Measurements from ENCODE around the gene FAM3B. TPM values are rescaled to one million over a fixed set of nuclear protein-coding genes. Genes with fewer than 3 reads are reported as not detected.

The FAM3B gene
- total and polyA plus RNA-seq, 2 experiments from 2014 or later = 2.5 to 3.6 TPM

- peak overlapping the region; percentile 28; the same call in 1 of the 2 replicates for H2AFZ ChIP-seq
- H3K27ac ChIP-seq (ENCODE audit: low read depth) = no peak overlapping the region
- Mint-ChIP-seq H3K36me3 (ENCODE audit: low read depth) (peaks cover 19% of the 10 kb centered on the region; the same call in 2 of the 3 replicates), H3K4me1 (peaks cover 7% of the 10 kb centered on the region; the same call in 2 of the 3 replicates), H3K9me3 (peaks cover 36% of the 10 kb centered on the region), H3K27me3 (ENCODE audit: insufficient read depth, low read depth, poor library complexity) (no peaks in the 10 kb centered on the region), H3K4me3 (no peak overlapping the region), H3K27ac (no peak overlapping the region)
- DNase-seq (ENCODE audit: low spot score) (no peak), ATAC-seq (no peak)
- H3K4me2 ChIP-seq = no peak overlapping the region
- peaks cover 2% of the 10 kb centered on the region for H3K9me2 ChIP-seq (ENCODE audit: insufficient read depth)
- H3F3A ChIP-seq (replicated peaks; ENCODE audit: low read depth) = no peaks in the 10 kb centered on the region
- no peak for TF ChIP-seq ZNF462 (CRISPR knock-in tag; IDR thresholded peaks at IDR 0.05)
- no peak for TF ChIP-seq STAT1 (IDR thresholded peaks at IDR 0.05; ENCODE audit: unreplicated experiment)
- no peak for TF ChIP-seq POLR2AphosphoS5 (IDR thresholded peaks at IDR 0.05; ENCODE audit: low read depth)
- TF ChIP-seq ETS1 (IDR thresholded peaks at IDR 0.05) = no peak
- TF ChIP-seq REST (IDR thresholded peaks at IDR 0.05; ENCODE audit: unreplicated experiment) = no peak
- no peak for TF ChIP-seq NANOG (IDR thresholded peaks at IDR 0.05; ENCODE audit: borderline replicate concordance)
- TF ChIP-seq EZH2 (IDR thresholded peaks at IDR 0.05; ENCODE audit: low read depth, unreplicated experiment) = no peak
- no peak for TF ChIP-seq ZNF114 (CRISPR knock-in tag; IDR thresholded peaks at IDR 0.05)
- no peak for TF ChIP-seq CREB1 (CRISPR knock-in tag; IDR thresholded peaks at IDR 0.05; ENCODE audit: low read depth)
- no peak for TF ChIP-seq ZNF331 (CRISPR knock-in tag; IDR thresholded peaks at IDR 0.05; ENCODE audit: low read depth)
- TF ChIP-seq EZH2phosphoT487 (IDR thresholded peaks at IDR 0.05; ENCODE audit: unreplicated experiment) = no peak
- no peak for TF ChIP-seq JUNB (IDR thresholded peaks at IDR 0.05; ENCODE audit: unreplicated experiment)
- no peak for TF ChIP-seq CTCF (conservative IDR thresholded peaks at IDR 0.05; ENCODE audit: low read depth in 2 of 2)
- H4K20me1 ChIP-seq (replicated peaks; ENCODE audit: insufficient read depth) = no peaks in the 10 kb centered on the region
- H3K27me3 ChIP-seq (ENCODE audit: insufficient read depth) = no peaks in the 10 kb centered on the region
- H3K4me1 ChIP-seq (ENCODE audit: insufficient read depth) = no peaks in the 10 kb centered on the region
- H3K4me3 ChIP-seq = no peak overlapping the region
- no peaks in the 10 kb centered on the region for H3K79me2 ChIP-seq (replicated peaks; ENCODE audit: insufficient read depth)
- no peaks in the 10 kb centered on the region; the same call in 1 of the 2 replicates for H3K36me3 ChIP-seq (ENCODE audit: insufficient read depth)
These were observed 21.9 kb downstream of the FAM3B start for GRCh38 chr21:41338455-41338854.

Data from GM23338 (cell line).